Renal pelvis (tissue), 4 donors: ENCODE measurements around the gene PNMA1. TPM values are rescaled to one million over a fixed set of nuclear protein-coding genes. Genes with fewer than 3 reads are reported as not detected.

Experiments
- DNase-seq: peaks from one replicate; pipeline ENCODE4 v3.0.0-alpha.2; 2013
- polyA plus RNA-seq, 3 donors: library from polyadenylated mRNA; unstranded; fragments of 120-200 nt; gene quantifications; one replicate each; pipeline ENCODE4 v1.2.1, GENCODE V29; 2013; ENCODE audit not compliant: insufficient read length in 3 of 3

The PNMA1 gene
- polyA plus RNA-seq, 3 donors, result 85.6 to 97.2 (median 86.4) TPM

DNA sequence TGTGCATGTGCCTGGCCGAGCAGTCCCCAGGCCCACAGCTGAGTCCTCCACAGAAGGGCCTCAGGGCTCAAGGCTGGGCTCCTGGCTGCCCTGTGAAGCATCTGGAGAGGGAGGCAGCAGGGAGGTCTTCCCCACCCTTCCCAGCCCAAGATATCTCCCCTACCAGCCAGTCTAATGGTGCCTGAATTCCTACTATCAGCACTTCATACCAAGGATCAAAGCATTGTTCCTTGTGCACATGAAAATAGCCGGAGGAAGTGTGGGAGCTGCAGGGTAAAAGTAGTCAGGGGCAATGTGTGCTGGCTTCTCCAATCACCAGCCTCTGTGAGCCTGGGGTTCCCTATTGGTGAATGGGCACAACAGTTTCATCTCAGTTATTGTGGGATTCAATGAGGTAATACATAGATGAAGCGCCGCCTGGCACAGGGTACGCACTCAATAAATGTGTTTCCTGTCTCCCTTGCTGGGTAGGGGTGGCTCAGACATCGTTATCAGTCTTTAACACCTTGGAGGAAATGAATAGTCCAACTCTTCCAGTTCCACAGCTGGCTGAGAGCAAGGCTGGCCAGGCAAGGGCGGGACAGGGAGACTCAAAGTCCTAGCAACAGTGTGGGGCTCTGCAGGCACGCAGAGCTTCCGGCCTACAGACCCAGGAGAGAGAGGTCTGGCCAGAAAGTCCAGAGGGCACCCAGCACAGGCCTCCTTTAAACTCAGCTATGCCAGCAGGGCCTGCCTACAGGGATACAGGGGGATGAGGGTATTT, 39.1 kb upstream of the PNMA1 start:
- DNase-seq, result no peak

DNA sequence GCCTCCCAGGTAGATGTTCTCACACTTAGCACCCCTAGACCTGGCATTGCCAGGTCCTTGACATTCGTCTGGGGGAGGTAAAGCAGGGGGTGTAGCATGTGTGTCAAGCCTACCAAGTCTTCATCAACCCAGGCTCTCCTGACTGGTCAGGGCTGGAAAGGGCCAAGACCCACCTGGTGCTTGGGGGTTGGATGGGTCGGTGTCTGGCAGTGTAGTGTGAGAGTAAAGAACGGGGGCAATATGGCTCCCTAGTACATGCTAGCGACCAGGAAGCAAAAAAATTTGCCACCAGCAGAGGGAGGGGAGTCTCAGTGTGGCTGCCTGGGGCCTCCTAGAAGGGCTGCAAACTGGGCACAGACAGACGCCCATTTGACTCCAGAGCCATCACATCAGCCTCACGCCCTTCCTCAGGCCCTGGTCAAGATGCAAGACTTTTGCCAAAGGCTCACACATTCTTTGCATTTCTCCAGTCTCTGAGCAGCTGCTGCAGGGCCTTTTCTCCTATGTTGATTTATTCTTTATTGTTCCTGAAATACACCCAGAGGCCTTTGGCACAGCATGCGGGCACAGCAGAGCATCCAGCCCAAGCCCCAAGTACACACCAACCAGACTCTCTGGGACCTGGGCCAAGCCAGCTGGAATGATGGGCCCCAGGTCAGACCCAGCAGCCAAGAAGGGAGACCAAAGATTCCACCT, 38.3 kb upstream of the PNMA1 start:
- no peak for DNase-seq

DNA sequence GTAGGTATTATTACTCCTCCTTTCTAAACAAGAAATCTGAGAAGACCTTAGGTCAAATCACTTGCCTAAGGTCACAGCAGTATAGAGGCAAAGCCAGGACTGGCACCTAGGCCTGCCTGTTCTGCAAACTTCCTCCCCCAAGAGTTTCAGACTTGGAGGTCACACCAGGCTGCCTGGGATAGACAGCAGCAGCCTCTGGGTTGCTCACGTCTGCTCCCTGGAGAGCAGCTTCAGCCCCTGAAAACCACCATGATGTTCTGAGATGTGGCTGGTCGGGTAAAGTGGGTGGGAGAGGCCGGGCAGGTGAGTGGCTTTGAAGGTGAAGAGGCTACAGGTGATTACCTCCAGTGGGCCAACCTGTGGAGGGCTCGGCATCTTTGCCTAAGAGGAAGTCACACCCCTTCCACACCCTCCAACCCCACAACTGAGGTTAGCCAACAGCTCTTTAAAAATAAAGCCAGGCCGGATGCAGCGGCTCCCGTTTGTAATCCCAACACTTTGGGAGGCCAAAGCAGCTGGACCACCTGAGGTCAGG, 37.0 kb upstream of the PNMA1 start:
- no peak for DNase-seq

DNA sequence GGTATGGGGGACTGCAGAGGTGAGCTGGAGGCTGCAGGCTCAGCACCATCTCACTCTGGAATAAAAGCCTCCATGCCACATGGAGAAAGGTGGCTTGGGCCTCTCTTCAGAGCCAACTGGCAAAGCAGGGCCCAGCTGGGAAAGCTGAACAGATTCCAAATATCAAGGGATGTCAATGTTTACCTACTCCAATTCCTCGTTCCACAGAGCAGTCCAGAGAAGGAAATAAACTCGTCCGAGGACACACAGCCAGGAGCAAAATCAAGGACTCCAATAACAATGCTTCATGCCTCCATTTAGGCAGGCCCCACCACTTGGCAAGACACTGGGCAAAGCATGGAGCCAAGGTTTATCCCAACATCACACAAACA, 36.3 kb upstream of the PNMA1 start:
- DNase-seq, result no peak

DNA sequence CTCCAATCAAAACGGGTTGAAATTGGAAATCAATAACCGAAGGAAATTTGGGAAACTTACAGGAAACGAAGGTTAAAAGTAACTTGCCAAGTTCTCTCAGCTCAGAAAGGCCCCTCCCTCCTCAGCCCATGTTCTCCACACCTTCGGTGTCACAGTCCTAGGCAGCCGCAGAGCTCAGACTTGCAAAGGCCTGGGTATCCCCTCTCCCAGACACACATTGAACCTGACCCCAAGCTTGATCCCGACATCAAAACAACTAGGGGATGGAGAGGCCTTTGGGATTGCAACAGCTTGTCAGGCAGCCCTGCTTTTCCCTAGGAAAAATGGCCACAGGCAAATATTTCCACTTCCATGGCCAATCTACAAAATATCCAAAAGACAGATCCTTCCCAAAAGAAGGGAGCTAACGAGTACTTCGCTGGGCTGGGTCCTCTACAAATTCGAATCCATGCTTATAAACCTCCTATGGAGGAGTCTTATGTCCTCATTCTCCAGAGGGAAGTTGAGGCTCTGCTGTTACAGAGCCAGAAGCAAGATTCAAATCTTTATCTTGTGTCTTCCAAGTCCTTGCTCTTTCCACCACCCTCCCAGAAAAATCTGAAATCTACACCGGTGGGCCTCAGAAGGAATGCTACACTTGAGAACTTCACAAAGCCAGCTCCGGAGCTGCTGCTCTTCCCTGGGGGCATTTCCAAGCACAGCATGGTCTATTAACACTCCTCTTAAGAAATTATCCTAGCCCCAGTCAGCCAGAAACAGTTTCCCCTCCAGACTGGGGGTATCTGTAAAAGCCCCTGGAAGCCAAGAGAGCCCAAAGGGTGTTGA, 35.7 kb upstream of the PNMA1 start:
- DNase-seq, result no peak

DNA sequence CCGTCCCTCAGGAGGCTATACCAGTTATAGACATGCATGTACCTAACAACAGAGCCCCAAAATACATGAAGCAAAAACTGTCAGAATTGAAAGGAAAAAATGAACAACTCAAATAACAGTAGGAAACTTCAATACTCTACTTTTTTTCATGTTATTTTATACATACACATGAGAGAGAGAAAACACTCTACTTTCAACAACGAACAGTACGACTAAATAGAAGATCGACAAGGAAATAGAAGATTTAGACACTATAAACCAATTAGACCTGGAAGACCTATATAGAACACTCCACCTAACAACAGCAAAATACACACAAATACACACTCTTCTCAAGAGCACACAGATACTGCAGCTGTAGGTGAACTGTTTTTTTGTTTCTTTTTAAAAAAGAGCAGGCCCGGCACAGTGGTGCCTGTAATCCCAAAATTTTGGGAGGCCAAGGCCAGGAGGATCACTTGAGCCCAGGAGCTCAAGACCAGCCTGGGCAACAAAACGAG, 34.7 kb upstream of the PNMA1 start:
- no peak for DNase-seq

DNA sequence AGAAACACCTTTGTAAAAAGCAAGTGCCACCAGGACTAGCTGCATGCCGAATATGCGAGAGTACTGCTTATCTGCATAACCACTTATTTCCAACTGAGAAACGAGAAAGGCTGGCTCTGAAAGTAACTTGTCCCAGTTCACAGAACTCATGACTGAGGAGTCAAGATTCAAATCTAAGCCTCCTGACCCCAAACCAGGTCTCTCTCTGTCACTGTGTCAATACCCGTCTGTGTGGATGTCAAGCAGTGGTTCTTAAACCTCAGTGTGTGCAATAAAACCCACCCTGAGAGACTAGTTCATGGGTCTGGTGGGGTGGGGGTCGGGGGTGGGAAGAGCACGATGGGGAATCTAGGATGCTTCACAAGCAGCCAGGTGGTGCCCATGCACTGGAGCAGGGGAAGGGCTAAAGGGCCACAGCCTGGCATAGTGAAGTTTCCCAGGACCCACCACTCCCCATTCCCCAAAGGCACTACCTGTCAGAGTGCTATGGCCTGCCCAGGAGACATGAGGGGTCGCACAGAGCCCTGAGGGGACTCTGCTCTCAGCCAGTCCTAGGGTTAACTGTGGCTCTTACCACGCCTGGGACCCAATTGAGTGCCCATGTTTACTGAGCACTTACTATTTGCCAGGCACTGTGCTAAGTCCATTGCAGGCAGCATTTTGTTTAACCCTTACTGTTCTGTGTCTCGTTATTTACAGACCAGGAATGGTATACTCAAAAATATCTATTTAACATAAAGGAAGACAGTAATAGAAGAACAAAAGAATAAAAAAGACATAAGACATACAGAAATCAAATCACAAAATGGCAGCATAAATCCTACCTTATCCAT, 33.4 kb upstream of the PNMA1 start:
- DNase-seq, result no peak

DNA sequence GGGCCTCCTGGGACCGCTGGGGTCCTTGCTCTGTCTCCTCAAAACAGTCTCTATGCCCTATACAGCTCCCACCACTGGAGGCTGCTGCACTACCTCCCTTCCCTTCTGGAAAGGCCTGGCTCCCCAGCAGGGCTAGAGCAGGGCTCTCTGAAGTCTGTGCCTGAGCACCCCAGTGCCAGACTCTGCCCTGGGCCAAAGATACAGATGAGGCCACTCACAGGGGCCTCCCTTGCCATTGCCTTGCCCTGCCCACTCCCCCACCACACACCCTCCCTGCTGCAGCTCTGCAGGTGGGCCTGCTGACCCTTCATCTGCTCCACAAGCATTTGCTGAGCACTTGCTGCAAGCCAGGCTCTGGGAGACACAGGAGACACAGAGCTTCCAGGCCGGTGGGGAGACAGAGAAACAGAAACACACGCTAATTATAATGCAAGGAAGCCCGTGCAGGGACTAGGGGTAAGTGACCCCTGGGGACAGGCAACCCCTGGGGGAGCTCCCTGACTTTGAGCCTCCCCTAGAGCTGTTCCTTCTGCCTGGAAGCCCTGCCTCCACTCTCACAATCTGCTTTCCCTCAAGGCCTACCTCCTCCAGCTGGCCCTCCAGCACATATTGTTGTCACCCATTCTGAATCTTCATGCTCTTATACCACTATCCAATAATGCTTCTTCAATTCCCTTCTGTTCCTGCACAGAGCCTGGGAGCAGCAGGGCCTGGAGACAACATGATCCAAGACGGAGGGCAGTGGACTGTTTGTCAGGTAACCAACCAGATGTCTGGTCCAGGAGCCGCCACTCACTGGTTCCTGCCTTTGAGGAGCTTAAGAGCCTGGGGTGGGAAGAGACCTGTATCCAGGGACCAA, 32.6 kb upstream of the PNMA1 start:
- DNase-seq, result no peak

DNA sequence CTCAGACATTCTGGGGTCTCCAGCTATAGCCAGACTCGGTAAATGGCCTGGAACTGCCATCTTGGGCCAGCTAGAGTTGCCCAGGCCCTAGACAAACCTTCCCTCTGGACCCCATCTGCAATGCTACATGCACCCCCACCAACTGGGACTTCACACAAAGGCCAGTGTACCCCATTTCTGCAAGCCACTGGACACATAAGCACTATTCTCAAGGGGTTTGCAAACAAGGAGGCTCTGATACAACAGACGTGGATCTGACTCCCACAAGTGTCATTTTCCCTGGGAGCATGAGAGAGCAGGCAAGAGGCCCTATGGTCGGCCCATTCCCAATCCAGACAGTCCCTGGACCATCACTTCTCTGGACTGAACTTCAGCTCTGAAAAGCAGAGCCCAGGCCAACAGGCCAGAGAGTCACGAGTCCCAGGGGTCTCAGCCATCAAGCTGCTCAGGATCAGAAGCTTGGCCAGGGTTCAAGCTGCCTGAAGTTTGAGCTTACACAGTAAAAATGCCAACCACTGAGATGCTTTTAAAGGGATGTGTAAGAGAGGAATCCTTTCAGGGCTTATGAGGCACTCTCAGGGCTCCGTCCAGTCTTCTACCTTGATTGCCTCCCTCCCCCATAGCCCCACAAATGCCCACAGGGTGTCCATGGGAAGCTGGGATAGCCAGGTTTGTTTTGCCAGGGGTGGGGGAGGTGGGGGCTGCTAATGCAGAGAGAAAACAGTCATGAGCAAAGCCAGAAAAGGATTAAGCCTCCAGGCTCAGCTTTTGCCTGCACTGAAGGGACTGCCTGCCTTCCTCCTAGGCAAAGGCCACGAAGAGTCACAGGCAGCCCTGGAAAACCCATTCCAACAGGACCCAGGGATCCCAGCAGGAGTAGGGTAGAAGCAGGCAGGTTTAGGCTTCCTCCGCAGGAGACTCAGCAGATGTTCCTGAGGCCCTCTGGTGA, 31.7 kb upstream of the PNMA1 start:
- no peak for DNase-seq

DNA sequence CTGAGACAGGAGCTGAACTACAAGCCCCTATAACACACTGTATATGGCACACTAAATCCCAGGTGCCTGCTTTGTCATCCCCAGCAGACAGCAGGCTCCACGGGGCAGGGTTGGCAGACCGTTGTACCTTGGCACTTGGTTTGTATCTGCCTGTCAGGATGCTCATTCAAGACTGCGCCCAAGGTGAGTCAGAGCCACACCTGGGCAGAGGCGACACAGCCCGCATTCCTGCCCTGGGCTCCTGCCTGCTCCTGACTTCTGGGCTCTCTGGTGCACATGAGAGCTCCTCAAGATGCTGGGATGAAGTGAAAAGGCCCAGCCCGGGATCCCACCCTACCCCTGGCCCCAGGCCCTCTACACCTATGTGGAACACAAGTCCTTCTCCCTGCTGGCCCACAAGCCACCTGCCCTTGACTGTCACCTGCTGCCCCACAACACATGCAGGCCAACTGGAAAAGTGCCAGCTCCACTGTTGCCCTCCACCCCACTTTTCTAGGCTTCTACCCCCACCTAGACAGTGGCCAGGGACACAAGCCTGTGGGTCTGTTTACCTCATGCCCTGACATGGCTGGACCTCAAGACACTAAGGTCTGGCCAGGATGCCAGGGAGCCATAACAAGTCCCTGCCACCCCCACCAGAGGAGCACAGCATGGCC, 30.8 kb upstream of the PNMA1 start:
- DNase-seq, result no peak

DNA sequence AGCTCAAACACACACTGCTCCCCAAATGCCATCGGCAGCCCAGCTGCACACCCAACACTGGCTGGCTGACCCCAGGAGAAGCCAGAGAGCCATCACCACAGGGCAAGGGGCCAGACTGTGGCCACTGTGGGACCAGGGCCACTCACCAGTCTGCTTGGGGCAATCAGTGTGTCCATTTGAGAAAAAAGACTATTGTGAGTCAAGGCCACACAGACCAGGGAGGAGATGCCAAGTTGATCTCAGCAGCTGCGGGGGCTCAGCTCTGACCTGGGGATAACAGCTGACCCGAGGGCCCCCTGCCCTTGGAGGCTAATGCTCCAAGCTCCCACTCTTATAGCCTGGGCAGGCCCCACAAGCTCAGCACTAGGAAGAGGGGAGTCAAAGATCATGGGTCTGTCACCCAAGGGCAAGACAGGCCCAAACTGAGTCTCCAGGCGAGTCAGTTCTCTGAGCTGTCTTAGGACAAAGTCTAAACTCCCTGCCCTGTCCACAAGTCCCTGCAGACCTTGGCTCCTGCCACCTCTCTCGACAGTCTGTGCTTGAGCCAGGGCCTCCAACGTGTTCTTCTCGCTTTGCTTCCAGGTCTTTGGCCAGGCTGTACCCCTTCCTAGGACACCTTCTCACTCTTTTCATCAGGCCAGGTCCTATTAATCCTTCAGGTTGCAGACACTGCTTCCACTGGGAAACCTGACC, 30.1 kb upstream of the PNMA1 start:
- DNase-seq, result no peak

DNA sequence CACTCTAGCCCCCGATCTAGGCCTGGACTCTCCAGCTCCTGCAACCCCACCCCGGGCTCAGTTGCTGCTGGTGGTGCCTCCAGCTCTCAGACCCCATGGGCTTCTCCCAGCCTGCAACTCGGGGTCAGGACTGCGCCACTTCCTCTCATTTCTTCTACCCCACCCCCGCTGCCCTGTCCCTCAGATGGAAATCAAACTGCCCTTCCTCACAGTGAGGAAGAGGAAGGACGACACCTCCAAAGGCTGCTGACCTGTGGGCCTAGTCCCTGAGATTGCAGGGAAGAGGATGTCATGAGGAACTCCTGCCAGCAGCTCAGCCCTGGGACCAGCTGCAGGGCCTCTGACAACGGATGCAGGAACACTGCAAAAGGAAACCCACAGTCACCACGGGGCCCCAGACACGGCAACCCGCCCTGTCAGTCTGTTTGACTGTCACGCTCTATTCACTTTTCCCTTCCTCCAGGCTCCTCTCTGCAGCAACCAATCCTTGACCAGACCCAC, 29.3 kb upstream of the PNMA1 start:
- DNase-seq, result no peak

DNA sequence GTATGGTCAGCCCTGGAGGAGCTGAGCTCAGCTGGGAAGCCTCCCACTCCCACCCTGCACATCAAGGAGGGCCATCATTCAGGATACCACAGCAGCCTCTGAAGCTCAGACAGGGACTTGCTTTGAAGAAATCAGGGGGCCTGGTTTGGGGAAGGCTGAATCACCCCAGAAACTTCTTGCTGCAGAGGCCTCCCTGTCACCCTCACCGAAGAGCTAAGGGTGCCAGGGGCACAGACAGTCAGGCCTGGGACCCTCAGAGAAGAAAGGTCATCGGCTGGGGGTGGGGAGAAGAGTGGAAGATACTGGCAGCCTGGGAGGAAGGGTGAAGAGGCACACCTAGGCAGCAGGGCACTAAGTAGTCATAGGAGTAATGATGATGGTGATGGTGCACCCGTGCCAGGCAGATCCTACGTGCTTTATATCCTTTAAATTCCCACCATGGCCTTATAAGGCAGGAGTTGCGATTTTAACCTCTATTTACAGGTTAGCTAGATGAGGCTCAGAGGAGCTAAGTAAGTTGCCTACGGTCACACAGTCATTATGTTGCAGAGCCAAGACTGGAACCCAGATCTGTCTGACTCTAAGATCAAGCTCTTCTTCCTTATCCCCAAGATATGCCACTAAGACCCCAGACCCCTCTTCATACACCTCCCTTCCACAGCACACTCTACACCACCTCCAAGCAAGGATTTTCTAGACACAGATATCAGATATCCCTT, 28.5 kb upstream of the PNMA1 start:
- no peak for DNase-seq

DNA sequence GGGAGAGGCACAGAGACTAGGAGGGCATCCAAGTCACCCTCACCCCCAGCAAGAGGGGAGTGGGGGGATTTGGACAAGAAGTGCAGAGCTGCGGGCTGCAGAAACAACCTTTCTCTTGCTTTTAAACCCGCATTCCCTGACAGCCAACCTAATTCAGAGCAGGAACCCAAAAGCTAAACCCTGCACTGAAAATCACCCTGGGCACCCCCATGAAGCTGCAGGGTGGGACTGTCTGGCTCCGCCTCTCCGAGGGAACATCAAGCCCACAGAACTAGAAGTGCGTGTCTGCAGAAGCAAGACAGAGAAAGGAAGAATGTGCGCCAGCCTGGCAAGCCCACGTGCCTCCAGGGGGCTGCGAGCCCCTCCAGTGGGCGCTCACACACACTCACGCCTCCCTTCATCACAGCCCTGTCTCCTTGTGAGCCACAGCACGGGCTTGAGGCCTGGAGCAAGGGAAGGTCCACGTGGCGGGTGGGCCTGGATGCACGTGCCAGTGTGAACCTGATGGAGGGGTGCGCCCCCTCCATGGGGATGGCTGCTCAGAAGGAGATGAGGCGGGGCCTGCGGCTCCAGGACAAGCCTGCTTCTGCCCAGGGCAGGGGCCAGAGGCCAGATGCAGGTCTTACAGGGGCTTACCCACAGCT, 27.8 kb upstream of the PNMA1 start:
- no peak for DNase-seq

DNA sequence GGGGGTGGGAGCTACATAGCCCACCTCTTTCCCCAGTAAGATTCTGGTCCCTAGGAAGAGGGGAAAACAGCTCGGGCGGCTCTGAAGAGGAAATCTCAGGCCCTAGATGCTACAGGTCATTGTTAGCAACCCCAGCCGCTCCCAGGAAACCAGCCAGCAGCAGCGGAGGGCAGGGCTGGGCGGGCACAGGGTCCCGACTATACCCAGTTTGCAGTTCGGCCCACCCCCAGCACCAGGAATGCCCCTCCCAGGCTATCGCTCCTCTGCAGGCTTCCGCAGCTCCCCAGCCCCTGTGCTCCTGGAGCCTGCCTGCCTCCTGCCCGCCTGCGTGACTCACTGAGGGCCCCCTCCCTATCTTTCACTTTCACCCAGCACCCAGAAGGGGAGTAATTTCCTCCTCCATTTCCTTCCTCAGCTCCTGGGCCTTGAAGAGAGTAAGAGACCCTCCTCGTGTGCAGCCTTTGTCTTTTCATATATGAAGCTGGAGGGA, 27.2 kb upstream of the PNMA1 start:
- no peak for DNase-seq

DNA sequence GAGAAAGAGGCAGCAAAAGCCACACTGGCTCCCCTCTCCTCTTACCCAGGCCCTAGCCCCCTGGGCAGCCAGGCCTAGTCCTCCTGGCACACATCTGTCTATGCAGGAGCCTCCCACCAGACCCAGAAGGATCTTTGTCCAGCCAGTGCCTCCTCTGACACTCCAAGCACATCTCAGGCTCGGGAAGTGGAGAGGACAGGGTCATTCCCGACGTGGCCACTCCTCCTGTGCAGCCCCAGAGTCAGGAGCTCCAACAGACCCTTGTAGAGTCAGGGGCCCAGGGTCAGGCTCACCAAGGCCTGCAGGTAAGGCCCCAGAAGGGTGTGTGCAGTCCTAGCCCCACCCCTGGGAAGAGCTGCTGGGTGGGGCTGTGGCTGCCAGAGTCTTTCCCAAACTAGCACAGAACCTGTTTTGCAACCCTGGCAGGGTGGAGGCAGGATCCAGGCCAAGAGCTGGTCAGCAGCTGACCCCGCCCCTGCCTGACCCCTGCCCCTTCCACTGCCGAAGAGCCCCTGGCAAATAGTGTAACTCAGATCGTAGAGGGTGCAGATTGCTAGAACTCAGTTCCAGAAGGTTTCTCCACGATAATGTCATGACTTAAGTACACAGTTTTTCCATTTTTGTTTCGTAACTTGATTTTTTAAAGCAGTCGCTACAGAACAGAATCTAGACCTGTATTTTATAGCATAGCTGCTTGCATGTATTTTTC, 26.6 kb upstream of the PNMA1 start:
- DNase-seq, result no peak
